Stomach (tissue), 4 donors: ENCODE measurements around the gene TCP11.

Experiments used
- CTCF ChIP-seq, 7 experiments: fragments of 450-650 bp in 4 of 7; fragments of 200-600 bp in 3 of 7; sonication (generic) in 3 of 7; IDR thresholded peaks; one replicate each; pipeline ENCODE4 v1.5.1; 2016 to 2019; ENCODE audit warnings: antibody characterized with exemption in 7 of 7, control low read depth in 2 of 7, mild to moderate bottlenecking in 1 of 7
- POLR2A ChIP-seq, 4 donors: fragments of 450-650 bp; IDR thresholded peaks; one replicate each; pipeline ENCODE4 v1.6.1; 2016; ENCODE audit warnings: antibody characterized with exemption in 4 of 4, control low read depth in 2 of 4, mild to moderate bottlenecking in 1 of 4, moderate library complexity in 1 of 4

- no peak for TF ChIP-seq POLR2A (IDR thresholded peaks at IDR 0.05)
- no peak for TF ChIP-seq CTCF (IDR thresholded peaks at IDR 0.05)
Observed at GRCh38 chr6:35105078-35105477, 36.1 kb downstream of the TCP11 start.
